ENCODE results near the gene ZNF431. TPM values are rescaled to one million over a fixed set of nuclear protein-coding genes. Genes with fewer than 3 reads are reported as not detected.

Gene ZNF431
- total and polyA plus RNA-seq, 3 donors from 2014 or later = 12.8 to 50.0 (median 49.4) TPM

GRCh38 chr19:21128901-21129698 lies 12.7 kb upstream of the ZNF431 start:
- whole genome bisulfite sequencing, 2 donors = 43 to 52% methylated on average over 6 of the region's 6 CpGs
- TF ChIP-seq, protein P1, sequence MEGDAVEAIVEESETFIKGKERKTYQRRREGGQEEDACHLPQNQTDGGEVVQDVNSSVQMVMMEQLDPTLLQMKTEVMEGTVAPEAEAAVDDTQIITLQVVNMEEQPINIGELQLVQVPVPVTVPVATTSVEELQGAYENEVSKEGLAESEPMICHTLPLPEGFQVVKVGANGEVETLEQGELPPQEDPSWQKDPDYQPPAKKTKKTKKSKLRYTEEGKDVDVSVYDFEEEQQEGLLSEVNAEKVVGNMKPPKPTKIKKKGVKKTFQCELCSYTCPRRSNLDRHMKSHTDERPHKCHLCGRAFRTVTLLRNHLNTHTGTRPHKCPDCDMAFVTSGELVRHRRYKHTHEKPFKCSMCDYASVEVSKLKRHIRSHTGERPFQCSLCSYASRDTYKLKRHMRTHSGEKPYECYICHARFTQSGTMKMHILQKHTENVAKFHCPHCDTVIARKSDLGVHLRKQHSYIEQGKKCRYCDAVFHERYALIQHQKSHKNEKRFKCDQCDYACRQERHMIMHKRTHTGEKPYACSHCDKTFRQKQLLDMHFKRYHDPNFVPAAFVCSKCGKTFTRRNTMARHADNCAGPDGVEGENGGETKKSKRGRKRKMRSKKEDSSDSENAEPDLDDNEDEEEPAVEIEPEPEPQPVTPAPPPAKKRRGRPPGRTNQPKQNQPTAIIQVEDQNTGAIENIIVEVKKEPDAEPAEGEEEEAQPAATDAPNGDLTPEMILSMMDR (IDR thresholded peaks at IDR 0.05) = no peak
- TF ChIP-seq POLR2A (IDR thresholded peaks at IDR 0.05) = no peak
- H3K36me3 ChIP-seq (ENCODE audit: low read depth, missing control alignments) = no peaks in the 10 kb centered on the region
- DNase-seq = peak; percentile 34
- intact Hi-C loops (cut with DNase I; ENCODE audit: low total_unique reads) = no loop called here
- H3K4me3 ChIP-seq = no peak overlapping the region
- no peaks in the 10 kb centered on the region for H3K9me3 ChIP-seq
- peak overlapping the region; percentile 3 to 14 for H3K27ac ChIP-seq
- peaks cover 22% of the 10 kb centered on the region for H3K4me1 ChIP-seq
- H3K27me3 ChIP-seq = no peaks in the 10 kb centered on the region

DNA sequence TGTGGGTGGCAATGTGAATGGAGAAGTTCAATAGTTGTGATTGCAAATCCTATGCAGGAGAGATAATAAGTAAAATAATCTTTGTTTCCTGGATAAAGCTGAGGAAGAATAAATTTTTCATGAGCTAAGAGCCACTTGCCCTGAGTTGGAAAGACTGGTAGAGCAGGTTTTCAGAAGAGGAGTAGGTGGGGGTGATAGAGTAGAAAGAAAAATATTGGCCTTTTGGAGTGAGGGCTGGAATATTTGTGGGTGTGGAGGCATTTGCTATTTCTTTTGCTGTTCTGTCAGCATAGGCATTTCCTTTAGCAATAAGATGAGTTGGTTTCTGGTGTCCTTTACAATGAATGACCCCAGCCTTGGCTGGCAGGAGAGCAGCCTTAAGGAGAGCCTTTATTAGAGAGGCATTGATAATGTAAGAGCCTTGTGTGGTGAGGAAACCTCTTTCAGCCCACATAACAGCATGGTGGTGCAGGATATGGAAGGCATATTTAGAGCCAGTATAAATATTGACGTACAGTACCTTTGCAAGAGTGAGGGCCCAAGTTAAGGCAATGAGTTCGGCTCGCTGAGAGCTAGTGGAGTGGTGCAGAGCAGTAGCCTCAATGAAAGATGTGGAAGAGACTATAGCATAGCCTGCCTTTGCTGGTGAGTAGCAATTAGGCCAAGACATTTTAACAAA lies 11.6 kb upstream of the ZNF431 start:
- WGBS, 2 donors = 65 to 79% methylated on average over 3 of the region's 3 CpGs
- TF ChIP-seq, protein P1 (IDR thresholded peaks at IDR 0.05) = no peak
- no peak for TF ChIP-seq POLR2A (IDR thresholded peaks at IDR 0.05)
- Histone ChIP-seq H3K27me3 (no peaks in the 10 kb centered on the region), H3K27ac (no peak overlapping the region), H3K4me3 (no peak overlapping the region), H3K36me3 (ENCODE audit: low read depth, missing control alignments) (no peaks in the 10 kb centered on the region), H3K4me1 (peaks cover 22% of the 10 kb centered on the region), H3K9me3 (no peaks in the 10 kb centered on the region)
- intact Hi-C loops (cut with DNase I; ENCODE audit: low total_unique reads) = no loop called here
- DNase-seq = no peak

DNA sequence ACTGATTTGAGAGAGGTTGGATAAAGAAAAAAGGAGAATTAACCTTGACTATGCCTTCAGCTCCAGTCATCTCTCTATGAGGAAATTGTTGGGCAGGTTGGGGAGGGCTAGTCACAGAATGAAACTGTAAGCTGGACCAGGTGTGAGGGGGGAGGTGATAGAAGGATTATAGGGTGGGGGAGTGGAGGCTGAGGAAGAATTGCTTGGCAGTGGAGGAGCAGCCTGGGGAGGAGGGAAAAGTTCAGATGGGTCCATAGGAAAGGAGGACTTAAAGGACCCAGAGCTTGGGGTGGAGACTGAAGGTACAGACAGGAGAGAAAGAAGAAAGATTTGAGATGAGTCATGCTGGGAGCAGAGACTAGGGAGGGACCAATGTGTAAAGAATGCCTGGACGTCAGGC lies 8.2 kb upstream of the ZNF431 start:
- Histone ChIP-seq H3K27me3 (no peaks in the 10 kb centered on the region), H3K9me3 (no peaks in the 10 kb centered on the region), H3K27ac (no peak overlapping the region), H3K4me1 (peaks cover 8% of the 10 kb centered on the region), H3K36me3 (ENCODE audit: low read depth, missing control alignments) (no peaks in the 10 kb centered on the region), H3K4me3 (no peak overlapping the region)
- no peak for DNase-seq
- WGBS, 2 donors = 38 to 48% methylated on average over 1 of the region's 1 CpG
- TF ChIP-seq, protein P1 (IDR thresholded peaks at IDR 0.05) = no peak
- TF ChIP-seq POLR2A (IDR thresholded peaks at IDR 0.05) = no peak
- intact Hi-C loops (cut with DNase I; ENCODE audit: low total_unique reads) = no loop called here

DNA sequence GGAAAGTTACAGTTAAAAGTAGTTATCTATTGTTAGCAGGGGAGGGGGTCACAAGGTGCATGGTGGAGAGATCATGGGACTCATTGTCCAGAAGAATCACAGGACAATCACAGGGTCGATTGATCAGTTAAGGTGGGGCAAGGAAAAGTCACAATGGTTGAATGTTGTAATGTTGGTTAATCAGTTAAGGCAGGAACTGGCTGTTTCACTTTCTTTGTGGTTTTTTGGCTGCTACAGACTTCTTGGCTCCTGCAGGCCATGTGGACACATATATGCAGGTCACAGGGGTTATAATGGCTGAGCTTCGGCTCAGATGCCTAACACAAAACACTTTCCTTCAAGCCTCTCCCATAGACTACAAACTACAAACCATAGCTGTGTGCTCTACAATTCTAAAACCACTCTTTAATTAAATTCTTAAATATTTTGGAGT lies 6.9 kb upstream of the ZNF431 start:
- TF ChIP-seq, protein P1 (IDR thresholded peaks at IDR 0.05) = no peak
- TF ChIP-seq POLR2A (IDR thresholded peaks at IDR 0.05) = no peak
- intact Hi-C loops (cut with DNase I; ENCODE audit: low total_unique reads) = no loop called here
- Histone ChIP-seq H3K27me3 (no peaks in the 10 kb centered on the region), H3K4me3 (no peak overlapping the region), H3K27ac (no peak overlapping the region), H3K36me3 (ENCODE audit: low read depth, missing control alignments) (no peaks in the 10 kb centered on the region), H3K9me3 (no peaks in the 10 kb centered on the region), H3K4me1 (no peaks in the 10 kb centered on the region)
- no peak for DNase-seq
- 70 to 72% methylated on average over 2 of the region's 2 CpGs for WGBS, 2 donors
